IMR-90 (cell line): Measurements from ENCODE around the gene KCNN3. TPM values are rescaled to one million over a fixed set of nuclear protein-coding genes. Genes with fewer than 3 reads are reported as not detected.

Source experiments
- ATAC-seq: fragments of 200-7000 bp; cut with Tn5 transposase; 2 replicates; pipeline ENCODE4 v1.9.1; 2020; ENCODE audit warnings: low read depth, mild to moderate bottlenecking, moderate library complexity
- BruUV-seq: library from RNA; stranded (reverse); fragments of 400-500 nt; replicated peaks from 2 replicates; lab custom pipeline; 2021; lab: Mats Ljungman, UMichigan
- CTCF ChIA-PET: fragments of 300-600 bp; formaldehyde crosslinking; extraction: SDS; loops from one replicate; lab custom pipeline; 2021; ENCODE audit warnings: antibody characterized with exemption; lab: Yijun Ruan, JAX
- POLR2A ChIA-PET: fragments of 300-600 bp; sonication (Branson Sonifier 250); formaldehyde crosslinking; loops from one replicate; lab custom pipeline; 2022; ENCODE audit warnings: antibody characterized with exemption; ENCODE audit not compliant: unreplicated experiment; lab: Charles Lee
- DNase-seq: peaks from one replicate; pipeline ENCODE4 v3.0.0; 2013
- H2AFZ ChIP-seq: replicated peaks from 2 replicates; pipeline ENCODE3; 2013; ENCODE audit warnings: low read length, mild to moderate bottlenecking; ENCODE audit not compliant: poor library complexity
- H2AK5ac ChIP-seq: 2 replicates; pipeline ENCODE4 v1.6.1; 2013; ENCODE audit warnings: low read depth, low read length, inconsistent platforms
- H2AK9ac ChIP-seq: replicated peaks from 2 replicates; pipeline ENCODE3; 2013; ENCODE audit warnings: mild to moderate bottlenecking, low read depth, low read length, moderate library complexity; ENCODE audit not compliant: poor library complexity
- H2BK120ac ChIP-seq: 2 replicates; pipeline ENCODE4 v1.6.1; 2013; ENCODE audit warnings: low read depth, low read length, inconsistent platforms
- H2BK15ac ChIP-seq: 3 replicates; pipeline ENCODE4 v1.6.1; 2013; ENCODE audit warnings: low read depth, low read length, inconsistent platforms
- H2BK20ac ChIP-seq: 2 replicates; pipeline ENCODE4 v1.6.1; 2013; ENCODE audit warnings: low read depth, mild to moderate bottlenecking, inconsistent platforms, low read length, moderate library complexity
- H2BK5ac ChIP-seq: 2 replicates; pipeline ENCODE4 v1.6.1; 2013; ENCODE audit warnings: mild to moderate bottlenecking, low read depth, low read length, inconsistent platforms; ENCODE audit not compliant: poor library complexity, severe bottlenecking
- H3K14ac ChIP-seq: replicated peaks from 2 replicates; pipeline ENCODE4 v1.6.1; 2013; ENCODE audit warnings: low read depth, low read length, inconsistent platforms
- H3K18ac ChIP-seq: 2 replicates; pipeline ENCODE4 v1.6.1; 2013; ENCODE audit warnings: low read depth, low read length, control low read depth
- H3K23ac ChIP-seq: 2 replicates; pipeline ENCODE4 v1.6.1; 2013; ENCODE audit warnings: low read depth, low read length, inconsistent platforms
- H3K27ac ChIP-seq: 2 replicates; pipeline ENCODE4 v1.5.1; 2013; ENCODE audit warnings: mild to moderate bottlenecking, control low read depth, low read length; ENCODE audit not compliant: insufficient read depth
- H3K27me3 ChIP-seq: 2 replicates; pipeline ENCODE4 v1.6.1; 2013; ENCODE audit warnings: low read length; ENCODE audit not compliant: control insufficient read depth, insufficient read depth
- H3K36me3 ChIP-seq: 2 replicates; pipeline ENCODE4 v1.6.1; 2013; ENCODE audit warnings: low read length, mixed read lengths; ENCODE audit not compliant: control insufficient read depth, insufficient read depth
- H3K4ac ChIP-seq: 2 replicates; pipeline ENCODE4 v1.6.1; 2013; ENCODE audit warnings: low read depth, low read length, inconsistent platforms
- H3K4me1 ChIP-seq: 2 replicates; pipeline ENCODE4 v1.6.1; 2013; ENCODE audit warnings: low read length, mixed read lengths; ENCODE audit not compliant: control insufficient read depth, insufficient read depth
- H3K4me2 ChIP-seq: 2 replicates; pipeline ENCODE4 v1.6.1; 2013; ENCODE audit warnings: low read depth, mild to moderate bottlenecking, control low read depth, low read length, moderate library complexity
- H3K4me3 ChIP-seq: 2 replicates; pipeline ENCODE4 v1.5.1; 2013; ENCODE audit warnings: low read depth, mild to moderate bottlenecking, control low read depth, low read length, moderate library complexity; ENCODE audit not compliant: insufficient read depth
- H3K56ac ChIP-seq: 2 replicates; pipeline ENCODE4 v1.6.1; 2013; ENCODE audit warnings: low read length, inconsistent platforms; ENCODE audit not compliant: insufficient read depth; ENCODE audit errors: extremely low read depth
- H3K79me1 ChIP-seq, 2 experiments: 2 replicates each; pipeline ENCODE4 v1.6.1; 2013; ENCODE audit warnings: low read length in 2 of 2, inconsistent platforms in 1 of 2, low read depth in 1 of 2
- H3K9ac ChIP-seq: 2 replicates; pipeline ENCODE4 v1.6.1; 2013; ENCODE audit warnings: low read depth, low read length, control low read depth
- H3K9me1 ChIP-seq: 2 replicates; pipeline ENCODE4 v1.6.1; 2013; ENCODE audit warnings: low read length, inconsistent platforms; ENCODE audit not compliant: insufficient read depth
- H3K9me3 ChIP-seq: 2 replicates; pipeline ENCODE4 v1.6.1; 2013; ENCODE audit warnings: low read length; ENCODE audit not compliant: control insufficient read depth, insufficient read depth
- H4K20me1 ChIP-seq: 2 replicates; pipeline ENCODE4 v1.6.1; 2013; ENCODE audit warnings: low read length, inconsistent platforms; ENCODE audit not compliant: insufficient read depth
- H4K5ac ChIP-seq: 2 replicates; pipeline ENCODE4 v1.6.1; 2013; ENCODE audit warnings: mild to moderate bottlenecking, low read depth, low read length, control low read depth
- H4K8ac ChIP-seq, 2 experiments: 2 replicates each; pipeline ENCODE4 v1.6.1; 2013; ENCODE audit warnings: low read depth in 2 of 2, low read length in 2 of 2, control low read depth in 1 of 2, inconsistent platforms in 1 of 2
- H4K91ac ChIP-seq: 2 replicates; pipeline ENCODE4 v1.6.1; 2013; ENCODE audit warnings: low read depth, low read length, inconsistent platforms; ENCODE audit not compliant: insufficient read depth
- BHLHE40 ChIP-seq: fragments of 150-350 bp; IDR thresholded peaks from 2 replicates; pipeline ENCODE4 v1.6.1; 2016; ENCODE audit warnings: mild to moderate bottlenecking, low read depth, low read length
- CEBPB ChIP-seq: IDR thresholded peaks from 2 replicates; pipeline ENCODE4 v1.6.1; 2012; ENCODE audit warnings: low read depth, low read length, improper control_type of control experiment
- CHD1 ChIP-seq: IDR thresholded peaks from 2 replicates; pipeline ENCODE4 v1.6.1; 2012; ENCODE audit warnings: low read depth, low read length, improper control_type of control experiment
- CTCF ChIP-seq: conservative IDR thresholded peaks from 2 replicates; pipeline ENCODE4 v1.5.1; 2012; ENCODE audit warnings: mild to moderate bottlenecking, low read depth, low read length, improper control_type of control experiment
- FOS ChIP-seq: fragments of 150-350 bp; IDR thresholded peaks from 2 replicates; pipeline ENCODE4 v1.6.1; 2016; ENCODE audit warnings: low read depth, low read length
- MAFK ChIP-seq: IDR thresholded peaks from 2 replicates; pipeline ENCODE4 v1.6.1; 2012; ENCODE audit warnings: low read depth, low read length, improper control_type of control experiment
- MXI1 ChIP-seq: IDR thresholded peaks from 2 replicates; pipeline ENCODE4 v1.6.1; 2012; ENCODE audit warnings: low read depth, mild to moderate bottlenecking, low read length, moderate library complexity, borderline replicate concordance
- NFE2L2 ChIP-seq: fragments of 150-350 bp; IDR thresholded peaks from 2 replicates; pipeline ENCODE4 v1.6.1; 2016; ENCODE audit warnings: low read depth, mild to moderate bottlenecking, low read length
- POLR2A ChIP-seq: IDR thresholded peaks from 2 replicates; pipeline ENCODE4 v1.6.1; 2012; ENCODE audit warnings: mild to moderate bottlenecking, low read depth, low read length
- RAD21 ChIP-seq: IDR thresholded peaks from 2 replicates; pipeline ENCODE4 v1.6.1; 2012; ENCODE audit warnings: low read length, improper control_type of control experiment
- RCOR1 ChIP-seq: IDR thresholded peaks from 2 replicates; pipeline ENCODE4 v1.6.1; 2012; ENCODE audit warnings: mild to moderate bottlenecking, low read length, improper control_type of control experiment; ENCODE audit not compliant: insufficient replicate concordance
- RFX5 ChIP-seq: IDR thresholded peaks from 2 replicates; pipeline ENCODE4 v1.8.0; 2012; ENCODE audit warnings: low read depth, mild to moderate bottlenecking, low read length, moderate library complexity
- SMC3 ChIP-seq: fragments of 150-350 bp; IDR thresholded peaks from 2 replicates; pipeline ENCODE4 v1.6.1; 2016; ENCODE audit warnings: low read depth, mild to moderate bottlenecking, antibody characterized with exemption, low read length, moderate library complexity
- USF2 ChIP-seq: fragments of 150-350 bp; IDR thresholded peaks from 2 replicates; pipeline ENCODE4 v1.6.1; 2017; ENCODE audit warnings: mild to moderate bottlenecking, antibody characterized with exemption, low read length, low read depth
- WGBS, 2 experiments: methylation state at CpG; one replicate each; pipeline versions ENCODE4 v1.1.5 to v1.1.7; 2013; ENCODE audit warnings: missing lambda C conversion rate in 2 of 2; ENCODE audit not compliant: insufficient read length in 1 of 2; ENCODE audit errors: extremely low coverage in 2 of 2; 5-methylcytosine and 5-hydroxymethylcytosine counted together
- dilution Hi-C: fragments of 300-500 bp; cut with HindIII; formaldehyde crosslinking; loops from one replicate; pipeline ENCODE4 v1.14.3; 2018; ENCODE audit warnings: low sequenced_read_pairs; ENCODE audit not compliant: unreplicated experiment
- in situ Hi-C: fragments of 300-500 bp; cut with MboI; formaldehyde crosslinking; loops from 3 replicates; pipeline ENCODE4 v1.14.3; 2019; ENCODE audit warnings: low sequenced_read_pairs, inconsistent platforms, mixed read lengths
- intact Hi-C: fragments of 100-400 bp; cut with micrococcal nuclease; formaldehyde crosslinking; loops from 2 replicates; pipeline ENCODE4 v1.10.0; 2022
- polyA plus RNA-seq, 3 experiments: library from polyadenylated mRNA; depleted of rRNA; stranded (reverse); fragments of >200 nt; gene quantifications; 2 replicates each; pipeline ENCODE4 v1.2.3, GENCODE V29; 2012; ENCODE audit warnings: low replicate concordance in 1 of 3
- total RNA-seq: library from RNA; depleted of rRNA; stranded (reverse); fragments of >200 nt; gene quantifications from 2 replicates; pipeline ENCODE4 v1.2.3, GENCODE V29; 2012

KCNN3 gene
- total and polyA plus RNA-seq, 2 of the 4 experiments (the other 2 are of a cell fraction): 0.02 TPM; not detected in 1

GRCh38 chr1:154745750-154746425 is 124.2 kb downstream of the KCNN3 start:
- H3K79me1 ChIP-seq: no peaks in the 10 kb centered on the region
- no peak overlapping the region for H4K8ac ChIP-seq
- no peak overlapping the region for H3K18ac ChIP-seq
- no peak overlapping the region for H3K14ac ChIP-seq
- 0 out of 2 replicates have a peak, but pooled peaks cover 2% of the 10 kb centered on the region for H3K9me3 ChIP-seq
- H2AK5ac ChIP-seq: no peak overlapping the region
- H2BK120ac ChIP-seq: no peak overlapping the region
- no peak overlapping the region for H3K4me2 ChIP-seq
- no peak overlapping the region for H3K9ac ChIP-seq
- 74% methylated on average over 5 of the region's 12 CpGs; no CpG with 5 or more reads in 1 of the 2 experiments for WGBS, 2 experiments
- ChIA-PET CTCF (no interaction called here), POLR2A (no interaction called here)
- no peak overlapping the region for H3K27ac ChIP-seq
- ATAC-seq: no peak
- dilution Hi-C loops (no loop called here), intact Hi-C loops (no loop called here), in situ Hi-C loops (no loop called here)
- H3K4ac ChIP-seq: no peak overlapping the region
- H3K4me1 ChIP-seq: no peaks in the 10 kb centered on the region; the same call in 1 of the 2 replicates
- no peak overlapping the region for H4K5ac ChIP-seq
- H3K9me1 ChIP-seq: no peaks in the 10 kb centered on the region
- H2AFZ ChIP-seq: no peak overlapping the region
- H2BK5ac ChIP-seq: no peak overlapping the region
- H4K20me1 ChIP-seq: no peaks in the 10 kb centered on the region
- H3K36me3 ChIP-seq: no peaks in the 10 kb centered on the region
- H3K23ac ChIP-seq: no peak overlapping the region
- no peak overlapping the region for H2BK20ac ChIP-seq
- H2BK15ac ChIP-seq: no peak overlapping the region
- no TSS peak for BruUV-seq
- DNase-seq: no peak
- no peak overlapping the region for H3K4me3 ChIP-seq
- H2AK9ac ChIP-seq: no peak overlapping the region
- peaks cover 81% of the 10 kb centered on the region for H3K27me3 ChIP-seq
- no peak overlapping the region for H4K91ac ChIP-seq
- TF ChIP-seq MAFK (no peak), CHD1 (no peak), POLR2A (no peak), CEBPB (no peak), RCOR1 (no peak), BHLHE40 (no peak), CTCF (no peak), RAD21 (no peak), SMC3 (no peak), FOS (no peak), RFX5 (no peak), USF2 (no peak), NFE2L2 (no peak), MXI1 (no peak)
- H3K56ac ChIP-seq: no peak overlapping the region
